Measurements from ENCODE around the gene ZNF93.
"Not testable (repeated sequence)": the region's sequence is repeated elsewhere in the genome, so short reads cannot be mapped to it uniquely, and the experiment has no call there.

Gene ZNF93

DNA sequence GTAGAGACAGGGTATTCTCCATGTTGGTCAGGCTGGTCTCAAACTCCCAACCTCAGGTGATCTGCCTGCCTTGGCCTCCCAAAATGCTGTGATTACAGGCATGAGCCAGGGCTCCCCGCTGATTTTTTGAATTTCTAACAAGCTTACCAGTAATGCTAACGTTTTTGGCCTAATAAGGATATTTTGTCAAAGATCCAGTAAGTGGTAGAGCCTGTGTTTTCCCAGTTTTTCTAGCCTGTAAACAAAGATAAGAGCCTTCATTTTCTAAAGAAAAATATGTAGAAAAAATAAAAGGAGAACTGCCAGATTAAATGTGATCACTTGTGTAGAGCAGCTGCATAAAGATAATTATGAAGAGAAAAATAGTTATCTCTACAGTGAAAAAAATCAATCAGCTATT is 37.7 kb downstream of the ZNF93 start:
- no peak for DNase-seq (ENCODE audit: low spot score)

DNA sequence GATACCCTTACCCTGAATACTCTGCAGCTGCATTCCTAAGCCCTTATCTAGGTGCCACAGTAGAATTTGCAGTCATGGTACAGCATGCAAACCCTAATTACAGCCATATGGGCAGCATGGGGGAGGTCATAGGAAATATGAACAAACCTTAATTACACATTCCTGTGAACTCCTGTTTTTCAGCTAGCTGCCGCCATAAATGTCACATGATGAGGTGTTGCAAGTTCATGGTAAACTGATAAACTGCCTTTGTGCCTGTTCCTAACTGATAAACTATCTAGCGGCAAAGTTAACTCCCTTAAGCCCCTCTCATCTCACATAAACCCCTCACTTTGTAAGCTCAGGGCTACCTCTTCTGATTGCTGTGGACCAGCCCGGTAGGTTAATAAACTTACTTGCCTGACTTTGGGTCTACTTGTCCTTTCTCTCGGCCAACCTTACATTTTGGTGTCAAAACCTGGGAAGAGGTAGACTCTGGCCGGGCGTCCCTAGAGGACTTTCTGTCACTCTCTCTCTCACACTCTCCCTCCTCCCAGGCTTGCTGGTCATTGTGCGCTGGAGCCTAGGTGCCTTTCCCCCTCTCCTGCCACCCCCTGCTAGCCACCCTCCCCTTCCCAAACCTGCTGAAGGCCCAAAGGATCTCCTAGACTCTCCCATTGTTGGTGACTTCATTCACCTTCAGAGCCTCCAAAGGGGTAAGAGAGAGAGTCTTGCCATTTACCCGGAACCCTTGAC is 43.3 kb downstream of the ZNF93 start:
- no peak for DNase-seq (ENCODE audit: low spot score)

DNA sequence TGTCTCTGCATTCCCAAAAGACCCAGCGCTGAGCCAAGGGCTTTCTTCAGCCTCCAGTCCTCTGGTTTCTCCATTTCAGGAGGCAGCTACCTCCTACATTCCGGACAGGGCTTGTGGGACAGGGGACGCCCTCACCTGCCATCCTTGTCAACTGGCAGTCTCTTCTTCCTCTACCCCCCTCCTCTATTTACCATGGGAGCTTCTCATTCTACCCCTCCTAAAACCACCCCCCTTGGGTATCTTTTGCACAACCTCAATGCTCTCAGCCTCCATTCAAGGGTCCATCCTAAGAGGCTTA is 43.8 kb downstream of the ZNF93 start:
- DNase-seq (ENCODE audit: low spot score) = no peak

DNA sequence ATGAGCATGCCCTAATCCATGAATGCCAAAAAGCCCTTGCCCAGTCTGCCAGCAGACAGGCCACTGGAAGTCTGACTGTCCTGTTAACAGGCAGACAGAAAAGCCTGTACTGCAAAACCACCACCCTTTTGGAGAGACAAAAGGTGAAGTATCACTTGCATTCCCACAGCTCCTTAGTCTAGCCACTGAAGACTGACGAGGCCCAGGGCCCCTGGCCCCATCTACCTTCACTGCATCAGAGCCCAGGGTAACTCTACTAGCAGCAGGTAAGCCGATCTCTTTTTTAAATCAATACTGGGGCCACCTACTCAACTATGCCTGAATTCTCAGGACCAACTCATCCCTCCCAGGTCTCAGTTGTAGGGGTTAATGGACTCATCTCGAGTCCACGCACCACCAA is 45.5 kb downstream of the ZNF93 start:
- no peak for DNase-seq (ENCODE audit: low spot score)

DNA sequence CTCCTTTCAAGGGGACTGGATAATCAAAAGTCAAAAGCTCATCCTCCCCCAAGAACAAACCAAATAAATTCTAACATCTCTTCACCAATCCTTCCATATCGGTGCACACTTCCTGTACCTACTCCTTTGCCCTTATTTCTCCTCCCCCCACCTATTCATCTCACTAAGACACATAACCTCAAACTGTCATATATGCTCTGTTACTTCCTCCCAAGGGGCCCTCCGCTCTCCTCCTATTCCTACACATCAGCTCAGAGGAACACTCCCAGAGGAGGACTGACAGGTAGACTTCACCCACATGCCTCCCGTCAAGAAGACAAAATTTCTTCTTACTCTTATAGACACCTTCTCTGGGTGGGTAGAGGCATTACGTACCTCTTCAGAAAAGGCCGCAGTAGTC is 48.1 kb downstream of the ZNF93 start:
- no peak for DNase-seq (ENCODE audit: low spot score)

DNA sequence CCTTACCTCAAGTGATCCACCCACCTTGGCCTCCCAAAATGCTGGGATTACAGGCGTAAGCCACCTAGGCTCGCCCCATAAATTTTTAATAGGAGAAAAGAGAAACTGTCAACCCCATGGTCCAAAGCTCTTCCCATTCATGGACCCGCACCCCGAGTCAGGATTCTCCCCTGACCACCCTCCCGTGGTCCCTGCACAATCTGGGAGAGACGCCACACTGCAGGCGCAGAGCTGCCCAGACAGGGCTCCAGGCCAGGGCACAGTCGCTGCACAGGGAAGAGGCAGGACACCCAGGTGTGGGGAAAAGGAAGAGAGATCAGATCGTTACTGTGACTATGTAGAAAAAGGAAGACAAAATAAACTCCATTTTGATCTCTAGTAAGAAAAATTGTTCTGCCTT is 54.5 kb downstream of the ZNF93 start:
- DNase-seq (ENCODE audit: low spot score) = no peak

DNA sequence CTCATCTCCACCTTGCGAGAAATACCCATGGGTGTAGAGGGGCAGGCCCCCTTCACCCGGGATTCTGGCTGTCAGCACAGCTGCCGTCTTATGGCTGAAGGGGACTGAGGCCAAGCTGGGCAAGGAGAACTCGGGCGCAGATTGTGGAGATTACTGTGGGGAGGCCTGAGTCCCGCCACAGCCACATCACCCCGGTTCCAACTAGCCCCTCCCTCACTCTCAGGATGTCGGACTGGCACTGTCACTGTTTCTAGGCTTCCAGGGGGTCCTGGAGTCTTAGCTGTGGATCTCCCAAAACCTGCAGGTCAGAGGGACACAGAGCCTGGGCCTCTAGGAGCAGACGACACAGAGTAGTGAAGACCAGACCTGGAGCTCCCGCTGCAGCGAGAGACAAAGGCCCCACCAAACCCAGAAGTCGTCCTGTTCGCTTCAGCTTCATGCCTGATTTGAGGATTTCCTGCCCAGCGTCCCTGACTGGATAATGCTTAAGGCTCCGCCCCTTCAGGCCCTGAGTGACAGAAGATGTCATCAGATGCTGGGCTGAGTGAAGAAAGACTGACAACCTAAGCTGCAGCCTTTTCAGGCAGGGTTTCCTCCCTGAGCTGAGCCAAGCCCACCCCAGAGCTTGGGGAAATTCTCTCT is 55.8 kb downstream of the ZNF93 start:
- no peak for DNase-seq (ENCODE audit: low spot score)

DNA sequence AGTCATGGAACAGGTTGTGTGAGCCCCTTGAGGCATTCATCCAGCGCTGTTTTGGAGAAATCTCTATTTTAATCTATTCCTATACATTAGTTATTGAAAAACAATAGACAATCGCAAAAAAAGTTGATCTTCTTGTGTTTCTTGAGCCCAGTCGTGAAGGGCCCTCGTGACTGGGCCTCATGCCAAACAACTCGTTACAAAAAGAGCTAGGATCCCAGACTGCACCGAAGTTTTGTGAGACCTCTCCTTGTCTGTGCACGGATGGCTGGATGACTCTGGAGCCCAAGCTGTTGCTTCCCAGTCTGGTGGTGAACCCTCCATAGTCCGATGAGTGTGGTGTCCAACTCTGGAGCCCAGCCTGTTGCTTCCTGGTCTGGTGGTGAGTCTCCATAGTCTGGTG is 57.0 kb downstream of the ZNF93 start:
- not testable (repeated sequence) for DNase-seq (ENCODE audit: low spot score)

DNA sequence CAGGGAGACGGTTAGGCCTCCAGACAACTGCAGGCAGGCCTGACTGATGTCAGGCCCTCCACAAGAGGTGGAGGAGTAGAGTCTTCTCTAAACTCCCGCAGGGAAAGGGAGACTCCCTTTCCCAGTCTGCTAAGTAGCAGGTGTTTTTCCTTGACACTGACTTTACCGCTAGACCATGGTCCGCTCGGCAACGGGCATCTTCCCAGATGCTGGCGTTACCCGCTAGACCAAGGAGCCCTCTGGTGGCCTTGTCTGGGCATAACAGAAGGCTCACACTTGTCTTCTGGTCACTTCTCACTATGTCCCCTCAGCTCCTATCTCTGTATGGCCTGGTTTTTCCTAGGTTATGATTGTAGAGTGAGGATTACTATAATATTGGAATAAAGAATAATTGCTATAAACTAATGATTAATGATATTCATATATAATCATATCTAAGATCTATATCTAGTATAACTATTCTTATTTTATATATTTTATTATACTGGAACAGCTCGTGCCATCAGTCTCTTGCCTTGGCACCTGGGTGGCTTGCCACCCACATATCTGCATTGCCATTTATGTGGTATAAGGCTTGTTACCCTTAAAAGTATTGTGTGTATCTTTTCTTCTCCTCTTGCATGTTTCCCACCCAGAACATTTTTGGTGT is 58.5 kb downstream of the ZNF93 start:
- DNase-seq (ENCODE audit: low spot score) = not testable (repeated sequence)

DNA sequence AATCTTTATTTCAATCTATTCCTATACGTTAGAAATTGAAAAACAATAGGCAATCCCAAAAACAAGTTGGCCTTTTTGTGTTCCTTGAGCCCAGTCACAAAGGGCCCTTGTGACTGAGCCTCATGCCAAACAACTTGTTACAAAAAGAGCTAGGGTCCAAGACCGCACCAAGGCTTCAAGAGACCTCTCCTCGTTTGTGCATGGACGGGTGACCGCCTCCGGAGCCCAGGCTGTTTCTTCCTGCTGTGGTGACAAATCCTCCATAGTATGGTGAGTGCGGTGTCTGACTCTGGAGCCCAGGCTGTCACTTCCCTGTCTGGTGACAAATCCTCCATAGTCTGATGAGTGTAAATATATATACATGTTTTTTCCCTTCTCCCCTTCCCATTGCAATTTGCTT is 63.7 kb downstream of the ZNF93 start:
- DNase-seq (ENCODE audit: low spot score) = no peak

DNA sequence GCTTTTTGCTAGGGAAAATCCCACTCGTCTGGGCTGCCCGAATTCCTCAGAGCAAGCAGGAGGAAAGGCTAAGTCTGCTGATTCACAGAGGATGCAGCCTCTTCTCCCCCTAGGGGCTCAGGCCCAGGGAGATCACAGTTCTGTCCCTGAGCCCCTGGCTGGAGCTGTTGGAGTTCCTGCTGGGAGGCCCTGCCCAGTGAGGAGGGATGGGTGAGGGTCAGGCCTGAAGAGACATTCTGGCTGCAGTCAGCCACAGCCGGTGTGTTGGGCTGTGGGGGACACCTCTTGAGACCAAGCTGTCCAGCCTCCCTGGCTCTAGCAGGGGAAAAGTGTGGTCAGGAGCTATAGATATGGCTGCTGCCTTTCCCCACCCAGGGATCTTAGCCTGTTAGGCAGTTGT is 65.4 kb downstream of the ZNF93 start:
- DNase-seq (ENCODE audit: low spot score) = not testable (repeated sequence)

DNA sequence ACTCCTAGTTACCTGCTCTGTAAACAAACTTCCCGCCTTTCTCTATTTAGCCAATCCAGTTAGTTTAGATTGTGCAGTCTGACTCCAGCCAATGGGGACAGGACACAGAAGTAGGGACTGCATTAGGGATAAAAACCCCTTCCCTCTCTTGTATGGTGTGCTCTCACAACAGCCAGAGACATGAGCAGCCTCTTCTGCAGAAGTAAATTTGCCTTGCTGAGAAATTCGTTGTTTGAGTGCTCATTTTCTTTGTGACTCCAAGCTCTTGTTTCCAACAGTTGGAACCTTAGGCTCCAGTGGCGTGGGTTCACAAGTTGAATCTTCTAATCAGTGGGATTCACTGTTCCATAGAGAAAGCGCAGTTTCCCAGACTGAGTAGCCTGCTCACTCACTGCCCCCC is 66.1 kb downstream of the ZNF93 start:
- DNase-seq (ENCODE audit: low spot score) = no peak
